SJSA1 (cell line): ENCODE measurements around the gene PID1. TPM values are rescaled to one million over a fixed set of nuclear protein-coding genes. Genes with fewer than 3 reads are reported as not detected.

Source experiments
- DNase-seq, 2 experiments: peaks; one replicate each; pipeline ENCODE4 v3.0.0-alpha.2; 2015 to 2020; ENCODE audit warnings: low spot score in 2 of 2, low read depth in 1 of 2
- H3K27ac ChIP-seq: fragments of 250-450 bp; sonication (Bioruptor Pico); 2 replicates; pipeline ENCODE4 v1.5.1; 2020; ENCODE audit warnings: mild to moderate bottlenecking, moderate library complexity
- H3K27me3 ChIP-seq: fragments of 250-450 bp; sonication (Bioruptor Pico); replicated peaks from 2 replicates; pipeline ENCODE4 v1.5.1; 2020; ENCODE audit warnings: mild to moderate bottlenecking, moderate library complexity
- H3K36me3 ChIP-seq: fragments of 250-450 bp; sonication (Bioruptor Pico); 2 replicates; pipeline ENCODE4 v1.5.1; 2020; ENCODE audit warnings: mild to moderate bottlenecking
- H3K4me1 ChIP-seq: fragments of 250-450 bp; sonication (Bioruptor Pico); replicated peaks from 2 replicates; pipeline ENCODE4 v1.6.1; 2021; ENCODE audit warnings: mild to moderate bottlenecking
- H3K4me3 ChIP-seq: fragments of 250-450 bp; sonication (Bioruptor Pico); 2 replicates; pipeline ENCODE4 v1.5.1; 2020; ENCODE audit warnings: mild to moderate bottlenecking
- H3K9me3 ChIP-seq: fragments of 250-450 bp; sonication (Bioruptor Pico); replicated peaks from 2 replicates; pipeline ENCODE4 v1.5.1; 2020; ENCODE audit warnings: mild to moderate bottlenecking
- total RNA-seq: library from RNA; depleted of rRNA; stranded (reverse); fragments of >200 nt; shearing (Covaris generic); gene quantifications from 2 replicates; pipeline ENCODE4 v1.2.3, GENCODE V29; 2014

PID1 gene
- total RNA-seq, 1 experiment from 2014 or later = 0.18 TPM

DNA sequence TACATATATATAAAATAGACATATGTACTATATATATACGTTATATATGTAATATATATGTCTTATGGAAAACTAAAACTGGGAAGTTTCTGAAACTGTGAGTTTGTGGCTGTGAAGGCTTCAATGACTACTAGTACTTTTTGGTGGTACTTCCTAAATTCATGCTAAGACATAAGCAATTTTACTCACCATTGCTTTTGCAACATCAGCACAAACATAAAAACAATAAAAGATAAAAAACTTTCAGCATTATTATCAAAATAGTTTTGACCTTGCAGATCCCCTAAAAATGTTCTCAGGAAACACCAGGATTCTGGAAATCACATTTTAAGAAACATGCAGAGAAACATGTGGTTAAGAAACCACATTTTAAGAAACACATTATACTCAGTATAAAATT is 269.9 kb downstream of the PID1 start:
- H3K27ac ChIP-seq = no peak overlapping the region
- H3K27me3 ChIP-seq = no peaks in the 10 kb centered on the region
- no peaks in the 10 kb centered on the region for H3K4me1 ChIP-seq
- no peak for DNase-seq
- H3K36me3 ChIP-seq = no peaks in the 10 kb centered on the region
- H3K9me3 ChIP-seq = peaks cover 3% of the 10 kb centered on the region
- H3K4me3 ChIP-seq = no peak overlapping the region

DNA sequence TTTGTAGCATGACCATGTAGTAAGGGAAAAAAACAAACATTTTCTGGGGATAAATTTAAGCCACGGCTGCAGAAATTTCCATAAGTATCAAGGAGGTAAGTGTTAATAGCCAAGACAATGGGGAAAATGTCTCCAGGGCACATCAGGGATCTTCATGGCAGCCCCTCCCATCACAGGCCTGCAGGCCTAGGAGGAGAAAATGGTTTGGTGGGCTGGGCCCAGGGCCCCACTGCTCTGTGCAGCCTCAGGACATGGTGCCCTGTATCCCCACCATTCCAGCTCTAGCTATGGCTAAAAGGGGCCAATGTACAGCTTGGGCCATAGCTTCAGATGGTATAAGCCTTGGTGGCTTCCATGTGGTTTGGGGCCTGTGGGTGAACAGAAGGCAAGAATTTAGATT is 271.8 kb downstream of the PID1 start:
- H3K27me3 ChIP-seq = no peaks in the 10 kb centered on the region
- H3K9me3 ChIP-seq = no peaks in the 10 kb centered on the region; the same call in none of the 2 replicates
- H3K27ac ChIP-seq = no peak overlapping the region
- H3K36me3 ChIP-seq = no peaks in the 10 kb centered on the region
- no peaks in the 10 kb centered on the region for H3K4me1 ChIP-seq
- DNase-seq = no peak
- H3K4me3 ChIP-seq = no peak overlapping the region

DNA sequence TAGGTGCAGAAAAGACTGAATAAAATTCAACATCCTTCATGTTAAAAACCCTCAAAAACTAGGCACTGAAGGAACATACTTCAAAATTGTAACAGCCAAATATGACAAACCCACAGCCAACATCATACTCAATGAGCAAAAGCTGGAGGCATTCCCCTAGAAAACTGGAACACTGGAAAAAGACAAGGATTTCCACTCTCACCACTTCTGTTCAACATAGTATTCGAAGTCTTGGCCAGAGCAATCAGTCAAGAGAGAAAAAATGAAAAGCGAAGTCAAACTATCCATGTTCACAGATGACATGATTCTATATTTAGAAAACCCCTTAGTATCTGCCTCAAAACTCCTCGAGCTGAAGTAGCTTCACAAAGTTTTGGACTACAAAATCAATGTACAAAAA is 282.3 kb downstream of the PID1 start:
- Histone ChIP-seq H3K27me3 (no peaks in the 10 kb centered on the region), H3K4me1 (no peaks in the 10 kb centered on the region), H3K9me3 (peaks cover 9% of the 10 kb centered on the region), H3K36me3 (no peaks in the 10 kb centered on the region), H3K4me3 (no peak overlapping the region), H3K27ac (no peak overlapping the region)
- no peak for DNase-seq

DNA sequence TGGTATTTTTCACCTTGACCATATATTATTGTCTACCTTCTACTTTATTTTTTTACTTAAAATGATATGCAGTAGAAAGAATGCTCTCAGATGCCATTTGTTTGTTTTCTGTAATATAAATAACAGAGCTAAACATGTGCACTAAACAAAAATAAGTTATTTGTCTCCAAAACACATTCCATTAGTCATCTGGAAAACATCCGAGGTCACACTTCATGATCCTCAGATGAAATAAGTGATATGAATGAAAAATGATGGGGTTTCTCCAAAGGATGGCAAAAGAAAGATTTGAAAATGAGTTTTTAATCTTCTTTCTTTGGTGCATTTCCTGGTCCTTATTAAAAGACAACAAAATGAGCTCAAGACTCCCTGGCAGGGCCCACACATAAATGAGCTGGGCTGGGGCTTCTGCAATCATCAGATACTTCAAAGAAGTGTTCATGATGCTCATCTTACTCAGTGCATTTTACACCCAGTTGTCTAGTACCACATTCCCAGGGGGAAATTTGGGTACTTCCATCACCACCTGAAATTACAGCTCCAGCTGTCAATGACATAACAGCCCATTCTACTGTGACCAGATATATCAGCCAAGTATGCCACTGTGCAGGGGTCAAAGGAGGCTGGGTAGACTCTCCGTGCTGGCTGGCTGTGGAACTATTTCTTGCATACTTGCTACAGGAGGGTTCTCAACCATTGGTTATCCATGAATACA is 283.5 kb downstream of the PID1 start:
- no peak for DNase-seq
- H3K27ac ChIP-seq = no peak overlapping the region

DNA sequence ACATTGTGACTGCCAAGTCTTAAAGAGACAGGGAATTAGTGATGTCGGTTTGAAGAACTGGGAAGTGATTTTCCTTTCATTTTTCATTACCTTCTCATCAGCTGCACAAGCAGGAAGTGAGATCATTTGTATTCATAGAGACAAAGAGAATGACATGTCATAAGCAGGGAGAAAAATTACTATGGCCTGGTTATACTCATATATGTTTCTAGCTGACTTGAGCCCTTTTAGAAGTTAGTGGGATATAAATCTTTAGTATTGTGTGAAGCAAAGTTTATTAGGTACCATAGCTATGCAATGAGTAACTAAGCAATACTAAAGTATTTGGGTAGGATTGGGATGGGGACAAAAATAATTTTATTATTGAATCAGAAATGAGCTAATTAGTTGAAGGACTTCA is 284.1 kb downstream of the PID1 start:
- no peak overlapping the region for H3K27ac ChIP-seq
- H3K4me3 ChIP-seq = no peak overlapping the region
- H3K36me3 ChIP-seq = no peaks in the 10 kb centered on the region
- H3K4me1 ChIP-seq = no peaks in the 10 kb centered on the region
- peaks cover 4% of the 10 kb centered on the region for H3K9me3 ChIP-seq
- DNase-seq = no peak
- H3K27me3 ChIP-seq = no peaks in the 10 kb centered on the region

More for the DNA sequence above, 283.5 kb downstream of the PID1 start:
- Histone ChIP-seq H3K4me1 (no peaks in the 10 kb centered on the region), H3K27me3 (no peaks in the 10 kb centered on the region), H3K36me3 (no peaks in the 10 kb centered on the region), H3K4me3 (no peak overlapping the region), H3K9me3 (peaks cover 4% of the 10 kb centered on the region)

DNA sequence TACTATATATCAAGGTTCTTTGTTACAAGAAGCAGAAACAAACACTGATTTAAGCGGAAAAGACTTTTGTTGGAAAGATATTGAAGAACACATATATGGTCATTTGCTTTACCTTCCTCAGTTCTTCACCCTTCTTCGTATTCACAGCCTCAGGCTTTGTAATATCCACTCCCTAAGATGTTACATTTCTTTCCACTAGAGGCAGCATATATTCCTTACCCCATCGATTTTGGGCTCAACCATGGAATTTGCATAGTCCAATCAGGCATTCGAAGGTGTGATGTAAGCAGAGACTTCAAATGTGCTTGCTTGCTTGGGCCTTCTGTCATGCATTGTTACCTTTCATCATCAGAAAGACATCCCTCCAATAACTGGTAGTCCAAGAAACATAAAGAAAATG is 287.4 kb downstream of the PID1 start:
- Histone ChIP-seq H3K27me3 (no peaks in the 10 kb centered on the region), H3K27ac (no peak overlapping the region), H3K9me3 (no peaks in the 10 kb centered on the region; the same call in 1 of the 2 replicates), H3K4me1 (no peaks in the 10 kb centered on the region), H3K36me3 (no peaks in the 10 kb centered on the region), H3K4me3 (no peak overlapping the region)
- DNase-seq = no peak

DNA sequence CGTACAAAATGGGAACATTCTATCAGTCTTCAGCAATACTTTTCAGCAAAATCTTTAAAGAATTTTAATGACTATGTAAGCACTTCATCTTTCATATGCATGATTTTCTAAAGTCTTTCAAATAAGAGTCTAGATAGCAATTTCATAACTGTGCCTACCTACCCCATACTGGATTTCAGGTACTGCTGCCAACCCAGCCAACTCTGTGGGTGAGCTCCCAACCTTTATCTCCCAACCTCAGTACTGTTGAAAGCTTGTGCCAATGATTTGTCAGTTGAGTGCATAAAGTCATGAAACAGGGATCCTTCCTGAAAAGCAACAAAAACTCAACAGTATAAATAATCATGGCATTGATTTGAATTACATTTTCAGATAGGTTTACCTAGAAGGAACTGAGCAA is 296.9 kb downstream of the PID1 start:
- Histone ChIP-seq H3K4me3 (no peak overlapping the region), H3K36me3 (no peaks in the 10 kb centered on the region), H3K27me3 (no peaks in the 10 kb centered on the region), H3K4me1 (no peaks in the 10 kb centered on the region), H3K27ac (no peak overlapping the region), H3K9me3 (0 out of 2 replicates have a peak, but pooled peaks cover 4% of the 10 kb centered on the region)
- no peak for DNase-seq
